GM12878 (cell line): Measurements from ENCODE around the gene BAG5. TPM values are rescaled to one million over a fixed set of nuclear protein-coding genes. Genes with fewer than 3 reads are reported as not detected.

Source experiments
- ATAC-seq: fragments of 200-7000 bp; cut with Tn5 transposase; 3 replicates; pipeline ENCODE4 v1.9.1; 2020; ENCODE audit warnings: mild to moderate bottlenecking, moderate library complexity
- BruUV-seq: library from RNA; stranded (reverse); fragments of 400-500 nt; replicated peaks from 2 replicates; lab custom pipeline; 2021; lab: Mats Ljungman, UMichigan
- CTCF ChIA-PET: fragments of 300-600 bp; sonication (Branson Sonifier 250); formaldehyde crosslinking; extraction: SDS; loops from one replicate; lab custom pipeline; 2021; ENCODE audit warnings: inconsistent platforms; lab: Yijun Ruan, JAX
- POLR2A ChIA-PET: fragments of 350-600 bp; formaldehyde crosslinking; extraction: SDS; loops from one replicate; lab custom pipeline; 2021; ENCODE audit warnings: inconsistent platforms; lab: Charles Lee
- RAD21 ChIA-PET: fragments of 300-600 bp; sonication (Branson Sonifier 250); formaldehyde crosslinking; loops from one replicate; lab custom pipeline; 2023; ENCODE audit warnings: antibody characterized with exemption; ENCODE audit not compliant: unreplicated experiment; lab: Charles Lee
- SMC1A ChIA-PET: fragments of 300-600 bp; sonication (Branson Sonifier 250); formaldehyde crosslinking; loops from one replicate; lab custom pipeline; 2023; ENCODE audit not compliant: unreplicated experiment, uncharacterized antibody; lab: Charles Lee
- DNase-seq: peaks from one replicate; pipeline ENCODE4 v3.0.0-alpha.2; 2011; ENCODE audit warnings: low read depth, low spot score
- FAIRE-seq: peaks from 3 replicates; lab custom pipeline; 2011; peaks lifted over from hg19 to GRCh38; lab: Jason Lieb, UNC
- H2AFZ ChIP-seq: 2 replicates; pipeline ENCODE4 v1.6.0; 2011; ENCODE audit warnings: low read depth, low read length, control low read depth; ENCODE audit not compliant: control insufficient read depth
- H3K27ac ChIP-seq: 2 replicates; pipeline ENCODE4 v1.5.1; 2011; ENCODE audit warnings: control low read depth; ENCODE audit not compliant: control insufficient read depth, insufficient read depth
- H3K27me3 ChIP-seq, 2 experiments: replicated peaks in 1 of 2; 2 replicates each; pipeline versions ENCODE4 v1.6.0 to v1.6.1; 2011; ENCODE audit warnings: low read length in 1 of 2; ENCODE audit not compliant: control insufficient read depth in 2 of 2, insufficient read depth in 2 of 2
- H3K36me3 ChIP-seq, 2 experiments: 2 replicates each; pipeline ENCODE4 v1.5.1; 2011; ENCODE audit warnings: low read length in 1 of 2; ENCODE audit not compliant: control insufficient read depth in 2 of 2, insufficient read depth in 2 of 2
- H3K4me1 ChIP-seq: 2 replicates; pipeline ENCODE4 v1.6.1; 2011; ENCODE audit warnings: mild to moderate bottlenecking, low read length, moderate library complexity, mixed read lengths; ENCODE audit not compliant: control insufficient read depth, insufficient read depth
- H3K4me2 ChIP-seq: 2 replicates; pipeline ENCODE4 v1.6.0; 2011; ENCODE audit warnings: control low read depth; ENCODE audit not compliant: control insufficient read depth, insufficient read depth
- H3K4me3 ChIP-seq: fragments of 200-600 bp; sonication (generic); 2 replicates; pipeline ENCODE4 v1.5.1; 2016
- H3K79me2 ChIP-seq: 2 replicates; pipeline ENCODE4 v1.6.0; 2011; ENCODE audit warnings: low read length; ENCODE audit not compliant: control insufficient read depth, insufficient read depth
- H3K9ac ChIP-seq: 2 replicates; pipeline ENCODE4 v1.8.0; 2011; ENCODE audit warnings: low read length, control low read depth, mixed read lengths; ENCODE audit not compliant: control insufficient read depth, insufficient read depth
- H3K9me3 ChIP-seq: replicated peaks from 3 replicates; pipeline ENCODE4 v1.5.1; 2011; ENCODE audit warnings: mild to moderate bottlenecking, low read length; ENCODE audit not compliant: control insufficient read depth, insufficient read depth
- H4K20me1 ChIP-seq: 2 replicates; pipeline ENCODE4 v1.6.0; 2011; ENCODE audit not compliant: control insufficient read depth, insufficient read depth
- ATF7 ChIP-seq: fragments of 450-650 bp; IDR thresholded peaks from 2 replicates; pipeline ENCODE4 v1.6.1; 2016; ENCODE audit warnings: low read depth, mild to moderate bottlenecking
- CHD2 ChIP-seq: IDR thresholded peaks from 2 replicates; pipeline ENCODE4 v1.6.1; 2011; ENCODE audit warnings: low read depth, low read length, improper control_type of control experiment, borderline replicate concordance
- DPF2 ChIP-seq: fragments of 450-650 bp; IDR thresholded peaks from 2 replicates; pipeline ENCODE4 v1.6.1; 2017; ENCODE audit warnings: mild to moderate bottlenecking
- GABPA ChIP-seq: IDR thresholded peaks from 2 replicates; pipeline ENCODE4 v1.6.1; 2014; ENCODE audit warnings: antibody characterized with exemption, low read depth, mild to moderate bottlenecking, inconsistent platforms
- JUNB ChIP-seq: IDR thresholded peaks from 2 replicates; pipeline ENCODE4 v1.6.1; 2016; ENCODE audit warnings: antibody characterized with exemption, mild to moderate bottlenecking
- NR2C1 ChIP-seq: fragments of 450-650 bp; IDR thresholded peaks from 2 replicates; pipeline ENCODE4 v1.6.1; 2017; ENCODE audit warnings: antibody characterized with exemption, mild to moderate bottlenecking, moderate library complexity
- NR2F1 ChIP-seq: fragments of 450-650 bp; conservative IDR thresholded peaks from 2 replicates; pipeline ENCODE4 v1.6.1; 2017; ENCODE audit warnings: mild to moderate bottlenecking
- NRF1 ChIP-seq: conservative IDR thresholded peaks from 2 replicates; pipeline ENCODE4 v1.6.1; 2011; ENCODE audit warnings: mild to moderate bottlenecking, low read depth, low read length, improper control_type of control experiment
- POU2F2 ChIP-seq: IDR thresholded peaks from 3 replicates; pipeline ENCODE4 v1.6.1; 2011; ENCODE audit warnings: low read depth, mild to moderate bottlenecking, low read length, borderline replicate concordance
- SMARCA5 ChIP-seq: fragments of 450-650 bp; IDR thresholded peaks from 2 replicates; pipeline ENCODE4 v1.6.1; 2017; ENCODE audit warnings: mild to moderate bottlenecking
- SMC3 ChIP-seq: IDR thresholded peaks from 2 replicates; pipeline ENCODE4 v1.6.1; 2011; ENCODE audit warnings: low read length, improper control_type of control experiment, borderline replicate concordance
- TCF12 ChIP-seq: IDR thresholded peaks from 2 replicates; pipeline ENCODE4 v1.6.1; 2011; ENCODE audit warnings: low read depth, mild to moderate bottlenecking, low read length
- ZBED1 ChIP-seq: IDR thresholded peaks from 2 replicates; pipeline ENCODE4 v1.6.1; 2016; ENCODE audit warnings: borderline replicate concordance
- ZNF24 ChIP-seq: fragments of 450-650 bp; IDR thresholded peaks from 2 replicates; pipeline ENCODE4 v1.6.1; 2017; ENCODE audit warnings: antibody characterized with exemption, mild to moderate bottlenecking
- WGBS: methylation state at CpG from one replicate; pipeline ENCODE4 v1.1.6; 2016; ENCODE audit warnings: low lambda C conversion rate; ENCODE audit not compliant: insufficient replicate concordance, insufficient coverage; ENCODE audit errors: missing lambda C conversion rate; 5-methylcytosine and 5-hydroxymethylcytosine counted together
- in situ Hi-C: fragments of 300-500 bp; cut with MboI; formaldehyde crosslinking; loops from 9 replicates; pipeline ENCODE4 v1.14.3; 2018; ENCODE audit warnings: mixed read lengths
- intact Hi-C: fragments of 100-400 bp; cut with micrococcal nuclease; formaldehyde crosslinking; loops from one replicate; pipeline ENCODE4 v1.14.2; 2022; ENCODE audit not compliant: unreplicated experiment
- polyA plus RNA-seq, 11 experiments: library from polyadenylated mRNA; depleted of rRNA in 4 of 11; unstranded in 6 of 11; stranded (reverse) in 5 of 11; fragments of >200 nt; fragmentation: Nextera tagmentation in 4 of 11; fragmentation: Illumina TruSeq in 1 of 11; extraction: Ambion mirVana in 4 of 11; extraction: Trizol in 1 of 11; gene quantifications; 1 replicate in 1 of 11; 2 replicates in 10 of 11; pipeline versions ENCODE4 v1.2.1 to v1.2.3, GENCODE V29; 2011 to 2016; ENCODE audit warnings: inconsistent platforms in 2 of 11, missing spikeins in 2 of 11, low read depth in 1 of 11
- total RNA-seq, 4 experiments: library from RNA; depleted of rRNA in 3 of 4; stranded (reverse); fragments of >200 nt in 3 of 4; fragmentation: Illumina TruSeq in 1 of 4; extraction: Trizol in 1 of 4; gene quantifications; 2 replicates each; pipeline versions ENCODE4 v1.2.1 to v1.2.3, GENCODE V29; 2013 to 2021
- TF ChIP-seq, protein P1 (sequence below): IDR thresholded peaks from 2 replicates; pipeline ENCODE4 v1.6.1; 2012; ENCODE audit warnings: low read length, inconsistent platforms
- TF ChIP-seq, protein P2 (sequence below): fragments of 450-650 bp; formaldehyde crosslinking; IDR thresholded peaks from 2 replicates; pipeline ENCODE4 v1.5.0; 2022; ENCODE audit warnings: mild to moderate bottlenecking, missing genetic modification characterization
- TF ChIP-seq, protein P3 (sequence below): fragments of 450-650 bp; IDR thresholded peaks from 2 replicates; pipeline ENCODE4 v1.6.1; 2017; ENCODE audit warnings: low read depth, mild to moderate bottlenecking, moderate library complexity
- TF ChIP-seq, protein P4 (sequence below): fragments of 450-650 bp; conservative IDR thresholded peaks from 2 replicates; pipeline ENCODE4 v1.6.1; 2017; ENCODE audit warnings: mild to moderate bottlenecking, moderate library complexity

The BAG5 gene
- total and polyA plus RNA-seq, 10 of the 15 experiments (the other 5 are each of a cell fraction or from before 2014, with no cell fraction given): 9.9 to 30.5 (median 20.1) TPM

GRCh38 chr14:103517174-103517566 lies 45.3 kb downstream of the BAG5 start:
- Histone ChIP-seq H3K4me2 (no peak overlapping the region), H3K4me3 (no peak overlapping the region), H4K20me1 (no peaks in the 10 kb centered on the region), H3K27me3 (peaks cover 0 to 1% of the 10 kb centered on the region in 2 experiments; a peak in 1 of 4 replicates), H3K4me1 (peaks cover 24% of the 10 kb centered on the region), H2AFZ (no peak overlapping the region), H3K9ac (no peak overlapping the region), H3K9me3 (no peaks in the 10 kb centered on the region), H3K79me2 (no peaks in the 10 kb centered on the region), H3K36me3 (no peaks in the 10 kb centered on the region; a peak in 1 of 4 replicates), H3K27ac (no peak overlapping the region)
- ChIA-PET POLR2A (no interaction called here), SMC1A (interaction anchor here (3.0 kb wide), 1 partner anchor 11 kb away, joined by 11 read pairs; the partner anchor contains the start of gene TRMT61A), CTCF (interaction anchor here (1.2 to 6.5 kb wide), 4 partner anchors 12 to 79 kb away, joined by 3 to 53 read pairs (median 22); partner anchors contain the start of gene TRMT61A), RAD21 (interaction anchor here (0.9 kb wide), 1 partner anchor 30 kb away, joined by 3 read pairs; no protein-coding TSS in a partner anchor)
- DNase-seq (no peak), ATAC-seq (no peak), FAIRE-seq (no peak)
- BruUV-seq: no TSS peak
- WGBS: 71% methylated on average over 10 of the region's 10 CpGs
- TF ChIP-seq, protein P1, sequence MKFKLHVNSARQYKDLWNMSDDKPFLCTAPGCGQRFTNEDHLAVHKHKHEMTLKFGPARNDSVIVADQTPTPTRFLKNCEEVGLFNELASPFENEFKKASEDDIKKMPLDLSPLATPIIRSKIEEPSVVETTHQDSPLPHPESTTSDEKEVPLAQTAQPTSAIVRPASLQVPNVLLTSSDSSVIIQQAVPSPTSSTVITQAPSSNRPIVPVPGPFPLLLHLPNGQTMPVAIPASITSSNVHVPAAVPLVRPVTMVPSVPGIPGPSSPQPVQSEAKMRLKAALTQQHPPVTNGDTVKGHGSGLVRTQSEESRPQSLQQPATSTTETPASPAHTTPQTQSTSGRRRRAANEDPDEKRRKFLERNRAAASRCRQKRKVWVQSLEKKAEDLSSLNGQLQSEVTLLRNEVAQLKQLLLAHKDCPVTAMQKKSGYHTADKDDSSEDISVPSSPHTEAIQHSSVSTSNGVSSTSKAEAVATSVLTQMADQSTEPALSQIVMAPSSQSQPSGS: no peak
- no peak for TF ChIP-seq JUNB
- TF ChIP-seq, protein P2, sequence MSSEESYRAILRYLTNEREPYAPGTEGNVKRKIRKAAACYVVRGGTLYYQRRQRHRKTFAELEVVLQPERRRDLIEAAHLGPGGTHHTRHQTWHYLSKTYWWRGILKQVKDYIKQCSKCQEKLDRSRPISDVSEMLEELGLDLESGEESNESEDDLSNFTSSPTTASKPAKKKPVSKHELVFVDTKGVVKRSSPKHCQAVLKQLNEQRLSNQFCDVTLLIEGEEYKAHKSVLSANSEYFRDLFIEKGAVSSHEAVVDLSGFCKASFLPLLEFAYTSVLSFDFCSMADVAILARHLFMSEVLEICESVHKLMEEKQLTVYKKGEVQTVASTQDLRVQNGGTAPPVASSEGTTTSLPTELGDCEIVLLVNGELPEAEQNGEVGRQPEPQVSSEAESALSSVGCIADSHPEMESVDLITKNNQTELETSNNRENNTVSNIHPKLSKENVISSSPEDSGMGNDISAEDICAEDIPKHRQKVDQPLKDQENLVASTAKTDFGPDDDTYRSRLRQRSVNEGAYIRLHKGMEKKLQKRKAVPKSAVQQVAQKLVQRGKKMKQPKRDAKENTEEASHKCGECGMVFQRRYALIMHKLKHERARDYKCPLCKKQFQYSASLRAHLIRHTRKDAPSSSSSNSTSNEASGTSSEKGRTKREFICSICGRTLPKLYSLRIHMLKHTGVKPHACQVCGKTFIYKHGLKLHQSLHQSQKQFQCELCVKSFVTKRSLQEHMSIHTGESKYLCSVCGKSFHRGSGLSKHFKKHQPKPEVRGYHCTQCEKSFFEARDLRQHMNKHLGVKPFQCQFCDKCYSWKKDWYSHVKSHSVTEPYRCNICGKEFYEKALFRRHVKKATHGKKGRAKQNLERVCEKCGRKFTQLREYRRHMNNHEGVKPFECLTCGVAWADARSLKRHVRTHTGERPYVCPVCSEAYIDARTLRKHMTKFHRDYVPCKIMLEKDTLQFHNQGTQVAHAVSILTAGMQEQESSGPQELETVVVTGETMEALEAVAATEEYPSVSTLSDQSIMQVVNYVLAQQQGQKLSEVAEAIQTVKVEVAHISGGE (CRISPR knock-in tag): no peak
- TF ChIP-seq DPF2: no peak
- no peak for TF ChIP-seq NRF1
- no peak for TF ChIP-seq SMC3
- no peak for TF ChIP-seq POU2F2
- no peak for TF ChIP-seq ATF7
- TF ChIP-seq, protein P3, sequence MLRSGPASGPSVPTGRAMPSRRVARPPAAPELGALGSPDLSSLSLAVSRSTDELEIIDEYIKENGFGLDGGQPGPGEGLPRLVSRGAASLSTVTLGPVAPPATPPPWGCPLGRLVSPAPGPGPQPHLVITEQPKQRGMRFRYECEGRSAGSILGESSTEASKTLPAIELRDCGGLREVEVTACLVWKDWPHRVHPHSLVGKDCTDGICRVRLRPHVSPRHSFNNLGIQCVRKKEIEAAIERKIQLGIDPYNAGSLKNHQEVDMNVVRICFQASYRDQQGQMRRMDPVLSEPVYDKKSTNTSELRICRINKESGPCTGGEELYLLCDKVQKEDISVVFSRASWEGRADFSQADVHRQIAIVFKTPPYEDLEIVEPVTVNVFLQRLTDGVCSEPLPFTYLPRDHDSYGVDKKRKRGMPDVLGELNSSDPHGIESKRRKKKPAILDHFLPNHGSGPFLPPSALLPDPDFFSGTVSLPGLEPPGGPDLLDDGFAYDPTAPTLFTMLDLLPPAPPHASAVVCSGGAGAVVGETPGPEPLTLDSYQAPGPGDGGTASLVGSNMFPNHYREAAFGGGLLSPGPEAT: no peak
- no peak for TF ChIP-seq NR2C1
- no peak for TF ChIP-seq NR2F1
- TF ChIP-seq ZBED1: no peak
- no peak for TF ChIP-seq CHD2
- TF ChIP-seq GABPA: no peak
- TF ChIP-seq ZNF24: no peak
- TF ChIP-seq SMARCA5: no peak
- TF ChIP-seq TCF12: no peak
- TF ChIP-seq, protein P4, sequence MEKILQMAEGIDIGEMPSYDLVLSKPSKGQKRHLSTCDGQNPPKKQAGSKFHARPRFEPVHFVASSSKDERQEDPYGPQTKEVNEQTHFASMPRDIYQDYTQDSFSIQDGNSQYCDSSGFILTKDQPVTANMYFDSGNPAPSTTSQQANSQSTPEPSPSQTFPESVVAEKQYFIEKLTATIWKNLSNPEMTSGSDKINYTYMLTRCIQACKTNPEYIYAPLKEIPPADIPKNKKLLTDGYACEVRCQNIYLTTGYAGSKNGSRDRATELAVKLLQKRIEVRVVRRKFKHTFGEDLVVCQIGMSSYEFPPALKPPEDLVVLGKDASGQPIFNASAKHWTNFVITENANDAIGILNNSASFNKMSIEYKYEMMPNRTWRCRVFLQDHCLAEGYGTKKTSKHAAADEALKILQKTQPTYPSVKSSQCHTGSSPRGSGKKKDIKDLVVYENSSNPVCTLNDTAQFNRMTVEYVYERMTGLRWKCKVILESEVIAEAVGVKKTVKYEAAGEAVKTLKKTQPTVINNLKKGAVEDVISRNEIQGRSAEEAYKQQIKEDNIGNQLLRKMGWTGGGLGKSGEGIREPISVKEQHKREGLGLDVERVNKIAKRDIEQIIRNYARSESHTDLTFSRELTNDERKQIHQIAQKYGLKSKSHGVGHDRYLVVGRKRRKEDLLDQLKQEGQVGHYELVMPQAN: no peak
- in situ Hi-C loops: loop anchor here (5.0 kb wide), 1 partner anchor 40 kb away; no protein-coding TSS in a partner anchor
- intact Hi-C loops: no loop called here
